SK-N-MC (cell line): ENCODE measurements around the gene ERCC6L.
"Not testable (repeated sequence)": the region's sequence is repeated elsewhere in the genome, so short reads cannot be mapped to it uniquely, and the experiment has no call there.

Source experiments
- DNase-seq: peaks from one replicate; pipeline ENCODE4 v3.0.0-alpha.2; 2011; ENCODE audit warnings: low read depth, low spot score
- H3K27ac ChIP-seq: fragments of 200-600 bp; sonication (generic); 2 replicates; pipeline ENCODE4 v1.5.1; 2016; ENCODE audit warnings: mixed run types
- H3K36me3 ChIP-seq: fragments of 200-600 bp; sonication (generic); 2 replicates; pipeline ENCODE4 v1.6.1; 2017; ENCODE audit warnings: antibody characterized with exemption, low read length, mixed read lengths; ENCODE audit not compliant: insufficient read depth
- H3K4me3 ChIP-seq: fragments of 200-600 bp; sonication (generic); 2 replicates; pipeline ENCODE4 v1.5.1; 2016
- H3K9ac ChIP-seq: fragments of 200-600 bp; sonication (generic); 2 replicates; pipeline ENCODE4 v1.8.0; 2017; ENCODE audit warnings: mixed run types, mixed read lengths; ENCODE audit not compliant: insufficient read length
- H3K9me3 ChIP-seq: fragments of 200-600 bp; sonication (generic); 2 replicates; pipeline ENCODE4 v1.6.1; 2017; ENCODE audit warnings: low read depth, mild to moderate bottlenecking, antibody characterized with exemption, low read length, moderate library complexity, mixed read lengths
- EZH2 ChIP-seq: fragments of 200-600 bp; sonication (generic); IDR thresholded peaks from one replicate; pipeline ENCODE4 v1.6.1; 2017; ENCODE audit warnings: antibody characterized with exemption
- FOXP2 ChIP-seq: optimal IDR thresholded peaks from 2 replicates; pipeline ENCODE3; 2011; ENCODE audit warnings: mild to moderate bottlenecking, moderate library complexity; ENCODE audit not compliant: insufficient read depth; ENCODE audit errors: extremely low read length, control extremely low read depth
- POLR2AphosphoS5 ChIP-seq: IDR thresholded peaks from 2 replicates; pipeline ENCODE4 v1.6.1; 2012; ENCODE audit warnings: mild to moderate bottlenecking, low read depth, low read length, borderline replicate concordance

Gene ERCC6L

GRCh38 chrX:72238183-72238582, 644 bp downstream of the ERCC6L start:
- TF ChIP-seq FOXP2 (no peak), EZH2 (no peak), POLR2AphosphoS5 (no peak)
- no peaks in the 10 kb centered on the region for H3K9me3 ChIP-seq
- H3K9ac ChIP-seq = peak overlapping the region; percentile 83
- peaks cover 5% of the 10 kb centered on the region; the same call in 1 of the 2 replicates for H3K36me3 ChIP-seq
- no peak overlapping the region for H3K27ac ChIP-seq
- DNase-seq = no peak
- peak overlapping the region; percentile 85 for H3K4me3 ChIP-seq

- Histone ChIP-seq H3K27ac (no peak overlapping the region), H3K4me3 (no peak overlapping the region), H3K9me3 (no peaks in the 10 kb centered on the region), H3K36me3 (peaks cover 9% of the 10 kb centered on the region; the same call in 1 of the 2 replicates), H3K9ac (no peak overlapping the region)
- no peak for DNase-seq
- TF ChIP-seq POLR2AphosphoS5 (no peak), FOXP2 (no peak), EZH2 (no peak)
Measured at GRCh38 chrX:72236841-72237240, 2.0 kb downstream of the ERCC6L start.

DNA sequence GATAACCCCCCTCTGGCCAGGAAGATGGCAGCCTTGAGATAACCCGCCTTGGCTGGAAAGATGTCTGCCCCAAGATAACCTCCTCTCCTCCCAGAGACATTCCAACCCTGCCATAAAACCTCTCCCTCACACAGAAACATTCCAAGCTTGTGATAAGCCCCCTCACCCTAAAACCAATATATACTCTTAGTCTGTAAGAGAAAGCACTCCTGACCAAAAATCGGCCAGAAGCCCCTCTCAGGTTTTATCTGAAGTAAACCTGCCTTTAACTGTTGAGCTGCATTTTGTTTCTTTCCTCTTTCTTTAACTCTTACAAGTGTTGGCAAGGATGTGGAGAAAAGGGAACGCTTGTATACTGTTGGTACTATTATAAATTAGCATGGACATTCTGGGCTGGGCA, 8.5 kb downstream of the ERCC6L start:
- no peak overlapping the region for H3K4me3 ChIP-seq
- H3K36me3 ChIP-seq = peaks cover 21% of the 10 kb centered on the region; the same call in 1 of the 2 replicates
- no peak for DNase-seq
- TF ChIP-seq EZH2 (no peak), FOXP2 (no peak), POLR2AphosphoS5 (no peak)
- no peaks in the 10 kb centered on the region for H3K9me3 ChIP-seq
- no peak overlapping the region for H3K27ac ChIP-seq
- H3K9ac ChIP-seq = no peak overlapping the region

DNA sequence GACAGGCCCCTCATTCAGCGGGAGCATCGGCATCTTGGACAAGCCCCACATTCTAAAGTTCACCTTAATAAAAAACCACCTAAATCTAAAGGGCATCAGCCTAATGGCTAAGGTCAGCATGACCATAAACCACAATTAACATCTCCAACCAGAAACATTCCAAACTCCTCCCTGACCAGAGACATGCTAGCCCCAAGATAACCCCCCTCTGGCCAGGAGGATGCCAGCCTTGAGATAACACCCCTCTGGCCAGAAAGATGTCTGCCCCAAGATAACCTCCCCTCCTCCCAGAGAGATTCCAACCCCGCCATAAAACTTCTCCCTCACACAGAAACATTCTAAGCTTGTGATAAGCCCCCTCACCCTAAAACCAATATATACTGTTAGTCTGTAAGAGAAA, 18.5 kb downstream of the ERCC6L start:
- not testable (repeated sequence) for H3K9me3 ChIP-seq, H3K9ac ChIP-seq, H3K4me3 ChIP-seq, H3K27ac ChIP-seq, H3K36me3 ChIP-seq, DNase-seq

DNA sequence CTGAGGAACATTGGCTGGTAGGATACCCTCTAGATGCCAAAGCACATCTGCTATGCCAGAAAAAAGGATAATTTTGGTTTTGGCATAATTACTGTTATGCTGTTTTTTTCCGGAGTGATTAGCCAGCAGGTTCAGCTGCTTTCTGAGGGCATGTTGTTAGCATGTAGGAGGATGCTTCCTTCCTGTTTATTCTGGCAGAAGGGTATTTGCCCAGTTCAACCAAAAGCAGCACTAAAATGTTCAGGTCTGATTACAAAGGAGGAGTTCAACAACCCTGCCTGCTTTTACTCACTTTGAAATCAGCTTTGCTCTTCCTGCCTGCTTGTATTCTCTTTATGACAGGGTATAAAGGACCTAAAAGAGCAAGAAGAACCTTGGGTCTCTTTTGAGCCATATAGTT, 21.9 kb downstream of the ERCC6L start:
- no peak overlapping the region for H3K4me3 ChIP-seq
- no peak overlapping the region for H3K9ac ChIP-seq
- no peak overlapping the region for H3K27ac ChIP-seq
- H3K36me3 ChIP-seq = peaks cover 4% of the 10 kb centered on the region; the same call in 1 of the 2 replicates
- TF ChIP-seq EZH2 (no peak), POLR2AphosphoS5 (no peak), FOXP2 (no peak)
- H3K9me3 ChIP-seq = no peaks in the 10 kb centered on the region
- DNase-seq = no peak

DNA sequence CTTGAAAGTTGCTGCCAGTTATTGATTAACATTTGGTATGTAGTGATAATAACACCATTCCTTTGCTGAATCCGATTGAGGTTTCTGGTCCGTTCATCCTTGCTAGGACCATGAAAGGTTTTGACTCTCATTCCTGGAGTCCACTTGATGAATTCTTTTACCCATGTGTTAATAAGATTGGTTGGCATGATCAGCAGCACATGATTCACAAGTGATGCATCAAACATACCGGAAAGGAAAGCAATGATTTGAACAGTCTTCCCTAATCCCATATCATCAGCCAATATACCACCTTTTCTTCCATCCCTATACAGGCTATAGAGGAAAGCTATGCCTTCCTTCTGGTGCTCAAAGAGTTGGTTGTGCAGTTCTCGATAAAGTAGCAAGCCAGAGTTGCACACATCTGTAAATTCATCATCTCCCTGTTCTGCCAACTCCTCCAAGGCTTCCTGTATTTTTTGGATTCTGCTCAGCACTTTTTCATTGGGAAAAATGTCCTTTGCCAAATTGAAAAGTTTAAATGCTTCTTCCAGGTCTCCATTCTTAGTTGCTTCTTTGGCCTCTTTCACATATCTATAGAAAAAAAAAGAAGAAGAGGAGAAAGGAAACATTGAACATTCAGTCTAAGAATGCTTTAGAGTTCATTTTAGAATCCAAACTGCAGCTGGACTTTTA, 30.6 kb downstream of the ERCC6L start:
- TF ChIP-seq FOXP2 = no peak
- TF ChIP-seq POLR2AphosphoS5 = no peak
- no peak for TF ChIP-seq EZH2
- Histone ChIP-seq H3K9me3 (no peaks in the 10 kb centered on the region), H3K36me3 (peaks cover 18% of the 10 kb centered on the region; the same call in 1 of the 2 replicates), H3K27ac (no peak overlapping the region), H3K9ac (no peak overlapping the region), H3K4me3 (no peak overlapping the region)
- no peak for DNase-seq

GRCh38 chrX:72207366-72207765, 31.5 kb downstream of the ERCC6L start:
- DNase-seq = no peak
- TF ChIP-seq FOXP2 (no peak), POLR2AphosphoS5 (no peak), EZH2 (no peak)

GRCh38 chrX:72205706-72206105, 33.1 kb downstream of the ERCC6L start:
- no peaks in the 10 kb centered on the region for H3K9me3 ChIP-seq
- TF ChIP-seq POLR2AphosphoS5 (no peak), EZH2 (no peak), FOXP2 (no peak)
- peaks cover 18% of the 10 kb centered on the region; the same call in 1 of the 2 replicates for H3K36me3 ChIP-seq

More at GRCh38 chrX:72207366-72207765, 31.5 kb downstream of the ERCC6L start:
- H3K27ac ChIP-seq = no peak overlapping the region
- peaks cover 18% of the 10 kb centered on the region; the same call in 1 of the 2 replicates for H3K36me3 ChIP-seq
- no peak overlapping the region for H3K4me3 ChIP-seq
- no peak overlapping the region for H3K9ac ChIP-seq
- no peaks in the 10 kb centered on the region for H3K9me3 ChIP-seq

DNA sequence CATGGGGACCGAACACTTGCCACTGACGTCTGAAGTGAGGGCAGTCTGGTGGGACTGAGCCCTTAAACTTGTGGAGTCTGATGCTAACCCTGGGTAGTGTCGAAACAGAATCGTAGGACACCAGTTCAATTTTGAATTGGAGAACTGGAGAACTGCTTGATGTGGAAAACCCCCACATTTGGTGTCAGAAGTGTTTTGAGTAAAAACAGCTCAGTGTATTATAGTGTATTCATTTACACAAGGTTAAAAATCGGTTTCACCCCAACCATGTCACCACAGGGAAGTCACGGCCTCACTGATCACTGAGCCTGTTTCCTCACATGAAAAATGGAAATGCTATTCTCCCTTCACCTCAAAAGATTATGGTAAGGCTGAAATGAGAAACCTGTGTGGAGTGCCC, 35.4 kb downstream of the ERCC6L start:
- Histone ChIP-seq H3K27ac (no peak overlapping the region), H3K9me3 (no peaks in the 10 kb centered on the region), H3K4me3 (no peak overlapping the region), H3K9ac (no peak overlapping the region), H3K36me3 (peaks cover 19% of the 10 kb centered on the region; the same call in 1 of the 2 replicates)
- DNase-seq = no peak
- TF ChIP-seq FOXP2 (no peak), POLR2AphosphoS5 (no peak), EZH2 (no peak)

More at GRCh38 chrX:72205706-72206105, 33.1 kb downstream of the ERCC6L start:
- Histone ChIP-seq H3K4me3 (no peak overlapping the region), H3K27ac (no peak overlapping the region), H3K9ac (no peak overlapping the region)
- DNase-seq = no peak
